Fibroblast of villous mesenchyme (primary cell): ENCODE measurements around the gene SGTB. TPM values are rescaled to one million over a fixed set of nuclear protein-coding genes. Genes with fewer than 3 reads are reported as not detected.

Source experiments
- DNase-seq: peaks from one replicate; pipeline ENCODE4 v3.0.0-alpha.2; 2010; ENCODE audit warnings: low read depth
- H3K4me3 ChIP-seq: 2 replicates; pipeline ENCODE4 v1.5.1; 2011; ENCODE audit warnings: low read depth, mild to moderate bottlenecking, low read length
- total RNA-seq: library from RNA; depleted of rRNA; stranded (reverse); fragments of >200 nt; gene quantifications from 2 replicates; pipeline ENCODE4 v1.2.3, GENCODE V29; 2012
- TF ChIP-seq, protein P1 (sequence below): IDR thresholded peaks from 2 replicates; pipeline ENCODE4 v1.5.1; 2012; ENCODE audit warnings: low read depth, mild to moderate bottlenecking, low read length; ENCODE audit not compliant: insufficient read depth

Gene SGTB, protein sequence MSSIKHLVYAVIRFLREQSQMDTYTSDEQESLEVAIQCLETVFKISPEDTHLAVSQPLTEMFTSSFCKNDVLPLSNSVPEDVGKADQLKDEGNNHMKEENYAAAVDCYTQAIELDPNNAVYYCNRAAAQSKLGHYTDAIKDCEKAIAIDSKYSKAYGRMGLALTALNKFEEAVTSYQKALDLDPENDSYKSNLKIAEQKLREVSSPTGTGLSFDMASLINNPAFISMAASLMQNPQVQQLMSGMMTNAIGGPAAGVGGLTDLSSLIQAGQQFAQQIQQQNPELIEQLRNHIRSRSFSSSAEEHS
- 15.5 and 21.2 TPM in 2 replicates for total RNA-seq

DNA sequence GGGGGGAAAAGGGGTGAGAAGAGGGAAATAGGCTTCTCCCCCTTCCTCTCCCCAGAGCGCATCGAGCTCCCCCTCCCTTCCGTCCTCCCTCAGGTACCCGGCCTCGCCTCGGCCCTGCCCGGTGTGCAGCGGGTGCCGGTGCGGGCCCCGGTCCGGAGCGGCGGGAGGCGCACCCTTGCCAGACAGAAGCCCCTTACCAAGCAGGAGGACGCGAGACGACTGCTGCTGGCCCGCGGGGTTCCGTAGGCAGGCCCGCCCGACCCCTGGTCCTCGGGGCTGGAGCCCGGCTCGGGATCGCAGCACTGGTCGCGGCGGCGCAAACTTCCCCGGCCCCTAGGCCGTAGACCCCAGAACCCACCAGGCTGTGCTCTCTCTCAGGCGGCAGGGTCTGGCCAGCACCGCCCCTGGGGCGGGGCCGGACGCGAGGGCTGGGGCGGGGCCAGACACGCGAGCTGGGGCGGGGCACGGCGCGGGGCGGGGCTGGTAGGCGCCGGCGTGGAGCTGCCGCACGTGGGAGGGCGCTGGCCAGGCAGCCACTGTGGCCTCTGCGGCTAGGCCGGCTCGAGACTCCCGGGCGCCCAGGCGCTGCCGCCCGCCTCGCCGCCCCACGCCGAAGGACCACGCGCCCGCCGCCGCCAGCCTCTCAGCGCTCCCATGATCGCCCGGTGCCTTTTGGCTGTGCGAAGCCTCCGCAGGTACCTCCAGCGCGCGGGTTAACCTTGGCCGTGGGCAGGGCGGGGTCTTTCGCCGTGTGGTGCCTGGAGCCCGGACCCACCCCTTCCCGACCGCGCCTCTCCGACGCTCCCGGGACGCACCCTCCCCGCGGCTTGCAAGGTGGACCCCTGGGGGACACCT is at the start of gene SGTB, which contains the start of gene NLN:
Gene SGTB (minus strand): TSS at position 390 of the 855 bp plus-strand sequence. CDS start 1,302 bp downstream, outside the sequence.
Gene NLN (plus strand): TSS at position 486 of the 855 bp plus-strand sequence. CDS start 169 bp downstream, at position 655.
- TF ChIP-seq, protein P1, sequence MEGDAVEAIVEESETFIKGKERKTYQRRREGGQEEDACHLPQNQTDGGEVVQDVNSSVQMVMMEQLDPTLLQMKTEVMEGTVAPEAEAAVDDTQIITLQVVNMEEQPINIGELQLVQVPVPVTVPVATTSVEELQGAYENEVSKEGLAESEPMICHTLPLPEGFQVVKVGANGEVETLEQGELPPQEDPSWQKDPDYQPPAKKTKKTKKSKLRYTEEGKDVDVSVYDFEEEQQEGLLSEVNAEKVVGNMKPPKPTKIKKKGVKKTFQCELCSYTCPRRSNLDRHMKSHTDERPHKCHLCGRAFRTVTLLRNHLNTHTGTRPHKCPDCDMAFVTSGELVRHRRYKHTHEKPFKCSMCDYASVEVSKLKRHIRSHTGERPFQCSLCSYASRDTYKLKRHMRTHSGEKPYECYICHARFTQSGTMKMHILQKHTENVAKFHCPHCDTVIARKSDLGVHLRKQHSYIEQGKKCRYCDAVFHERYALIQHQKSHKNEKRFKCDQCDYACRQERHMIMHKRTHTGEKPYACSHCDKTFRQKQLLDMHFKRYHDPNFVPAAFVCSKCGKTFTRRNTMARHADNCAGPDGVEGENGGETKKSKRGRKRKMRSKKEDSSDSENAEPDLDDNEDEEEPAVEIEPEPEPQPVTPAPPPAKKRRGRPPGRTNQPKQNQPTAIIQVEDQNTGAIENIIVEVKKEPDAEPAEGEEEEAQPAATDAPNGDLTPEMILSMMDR, result no peak
- peak; percentile 81 for DNase-seq
- H3K4me3 ChIP-seq, result peak within 1 kb of the TSS; percentile 96

GRCh38 chr5:65771266-65771665 is 49.4 kb upstream of the SGTB start:
- TF ChIP-seq, protein P1, result no peak
- H3K4me3 ChIP-seq, result no peak overlapping the region
- DNase-seq, result no peak

DNA sequence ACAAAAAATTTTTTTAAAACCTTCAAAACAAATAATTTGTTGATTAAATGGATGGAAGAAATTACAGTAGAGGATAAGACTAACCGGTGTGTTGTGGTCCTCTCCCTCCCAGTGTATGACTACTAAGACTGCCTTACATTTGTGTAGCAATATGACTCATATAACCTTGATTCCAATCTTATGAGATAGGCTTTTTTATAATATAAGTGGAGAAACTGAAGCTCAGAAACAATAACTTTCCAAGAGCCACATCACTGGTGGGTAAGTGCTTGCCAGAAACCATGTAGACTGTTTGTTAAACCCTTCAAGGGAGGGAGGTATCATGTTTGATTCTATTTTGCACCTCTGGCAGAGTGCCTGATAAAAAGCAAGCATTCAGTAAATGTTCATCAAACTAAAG is 47.6 kb upstream of the SGTB start:
- no peak overlapping the region for H3K4me3 ChIP-seq
- DNase-seq, result peak; percentile 72
- TF ChIP-seq, protein P1, result no peak

DNA sequence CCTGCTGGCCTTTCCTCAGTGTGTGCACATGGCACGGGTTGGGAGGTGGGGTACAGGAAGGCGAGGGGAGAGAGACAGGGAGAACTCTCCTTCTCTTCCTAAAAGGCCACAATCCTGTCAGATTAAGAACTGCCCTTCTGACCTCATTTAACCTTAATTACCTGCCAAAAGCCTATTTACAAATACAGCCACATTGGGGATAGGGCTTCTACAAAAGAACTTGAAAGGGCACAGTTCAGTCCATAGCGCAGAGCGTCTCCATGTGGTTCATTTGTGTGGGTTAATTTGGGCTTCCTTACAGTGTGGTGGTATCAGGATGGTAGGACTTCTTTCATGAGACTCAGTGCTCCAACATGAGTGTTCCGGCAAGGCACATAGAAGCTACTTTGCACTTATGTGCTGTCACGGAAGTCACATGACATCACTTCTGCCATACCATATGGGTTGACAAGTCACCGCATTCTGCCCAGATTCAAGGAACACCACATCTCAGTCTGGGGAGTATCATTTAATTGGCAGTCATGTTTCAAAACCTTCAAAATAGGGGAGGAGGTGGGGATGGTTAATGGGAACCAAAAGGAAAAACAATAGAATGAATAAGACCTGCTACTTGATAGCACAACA is 46.9 kb upstream of the SGTB start:
- DNase-seq, result no peak
- TF ChIP-seq, protein P1, result no peak

DNA sequence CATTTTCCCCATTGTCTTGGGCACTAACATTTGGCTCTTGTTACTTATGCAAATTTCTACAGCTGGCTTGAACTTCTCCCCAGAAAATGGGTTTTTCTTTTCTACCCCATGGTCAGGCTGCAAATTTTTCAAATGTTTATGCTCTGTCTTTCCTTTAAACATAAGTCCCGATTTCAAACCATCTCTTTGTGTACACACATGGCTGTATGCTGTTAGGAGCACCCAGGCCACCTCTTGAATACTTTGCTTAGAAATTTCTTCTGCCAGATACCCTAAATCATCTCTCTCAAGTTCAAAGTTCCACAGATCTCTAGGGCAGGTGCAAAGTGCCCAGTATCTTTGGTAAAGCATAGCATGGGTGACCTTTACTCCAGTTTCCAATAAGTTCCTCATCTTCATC is 45.7 kb upstream of the SGTB start:
- TF ChIP-seq, protein P1, result no peak
- no peak overlapping the region for H3K4me3 ChIP-seq
- no peak for DNase-seq

More for the DNA sequence above, 46.9 kb upstream of the SGTB start:
- H3K4me3 ChIP-seq, result no peak overlapping the region

GRCh38 chr5:65766781-65767180 is 44.9 kb upstream of the SGTB start:
- DNase-seq, result no peak
- TF ChIP-seq, protein P1, result no peak
- H3K4me3 ChIP-seq, result no peak overlapping the region
